Measurements from ENCODE around the gene AKAP12. TPM values are rescaled to one million over a fixed set of nuclear protein-coding genes. Genes with fewer than 3 reads are reported as not detected.

The AKAP12 gene
- total RNA-seq, 1 donor from 2014 or later: 5.0 TPM

- Histone ChIP-seq H3K27me3 (ENCODE audit: control insufficient read depth, insufficient read depth, low read length) (no peaks in the 10 kb centered on the region), H3K4me3 (ENCODE audit: low read depth, low read length) (no peak overlapping the region), H3K36me3 (ENCODE audit: control insufficient read depth, insufficient read depth, low read length) (no peaks in the 10 kb centered on the region)
- no peak for TF ChIP-seq CTCF (IDR thresholded peaks at IDR 0.05; ENCODE audit: insufficient read depth, low read length, severe bottlenecking)
- no peak for DNase-seq (ENCODE audit: low read depth)
- no peak for FAIRE-seq
These were observed 7.7 kb downstream of the AKAP12 start for GRCh38 chr6:151247490-151247889.

GRCh38 chr6:151248295-151248694 lies 8.5 kb downstream of the AKAP12 start:
- H3K27me3 ChIP-seq (ENCODE audit: control insufficient read depth, insufficient read depth, low read length): no peaks in the 10 kb centered on the region
- FAIRE-seq: no peak
- DNase-seq (ENCODE audit: low read depth): no peak
- H3K4me3 ChIP-seq (ENCODE audit: low read depth, low read length): no peak overlapping the region
- no peaks in the 10 kb centered on the region for H3K36me3 ChIP-seq (ENCODE audit: control insufficient read depth, insufficient read depth, low read length)
- TF ChIP-seq CTCF (IDR thresholded peaks at IDR 0.05; ENCODE audit: insufficient read depth, low read length, severe bottlenecking): no peak

GRCh38 chr6:151252634-151253033 lies 12.9 kb downstream of the AKAP12 start:
- no peak for TF ChIP-seq CTCF (IDR thresholded peaks at IDR 0.05; ENCODE audit: insufficient read depth, low read length, severe bottlenecking)
- no peaks in the 10 kb centered on the region for H3K36me3 ChIP-seq (ENCODE audit: control insufficient read depth, insufficient read depth, low read length)
- H3K27me3 ChIP-seq (ENCODE audit: control insufficient read depth, insufficient read depth, low read length): no peaks in the 10 kb centered on the region
- FAIRE-seq (no peak), DNase-seq (ENCODE audit: low read depth) (no peak)
- no peak overlapping the region for H3K4me3 ChIP-seq (ENCODE audit: low read depth, low read length)

GRCh38 chr6:151254451-151255081 lies 14.8 kb downstream of the AKAP12 start:
- Histone ChIP-seq H3K27me3 (ENCODE audit: control insufficient read depth, insufficient read depth, low read length) (no peaks in the 10 kb centered on the region), H3K4me3 (ENCODE audit: low read depth, low read length) (no peak overlapping the region), H3K36me3 (ENCODE audit: control insufficient read depth, insufficient read depth, low read length) (no peaks in the 10 kb centered on the region)
- TF ChIP-seq CTCF (IDR thresholded peaks at IDR 0.05; ENCODE audit: insufficient read depth, low read length, severe bottlenecking): no peak
- DNase-seq (ENCODE audit: low read depth) (peak; percentile 38), FAIRE-seq (no peak)

GRCh38 chr6:151255811-151256210 lies 16.0 kb downstream of the AKAP12 start:
- H3K27me3 ChIP-seq (ENCODE audit: control insufficient read depth, insufficient read depth, low read length): no peaks in the 10 kb centered on the region
- DNase-seq (ENCODE audit: low read depth) (no peak), FAIRE-seq (no peak)
- no peaks in the 10 kb centered on the region for H3K36me3 ChIP-seq (ENCODE audit: control insufficient read depth, insufficient read depth, low read length)
- H3K4me3 ChIP-seq (ENCODE audit: low read depth, low read length): no peak overlapping the region
- TF ChIP-seq CTCF (IDR thresholded peaks at IDR 0.05; ENCODE audit: insufficient read depth, low read length, severe bottlenecking): no peak

GRCh38 chr6:151257985-151258445 lies 18.2 kb downstream of the AKAP12 start:
- Histone ChIP-seq H3K4me3 (ENCODE audit: low read depth, low read length) (no peak overlapping the region), H3K36me3 (ENCODE audit: control insufficient read depth, insufficient read depth, low read length) (no peaks in the 10 kb centered on the region), H3K27me3 (ENCODE audit: control insufficient read depth, insufficient read depth, low read length) (no peaks in the 10 kb centered on the region)
- no peak for DNase-seq (ENCODE audit: low read depth)
- FAIRE-seq: no peak
- TF ChIP-seq CTCF (IDR thresholded peaks at IDR 0.05; ENCODE audit: insufficient read depth, low read length, severe bottlenecking): no peak
